HG03097 (cell line): ENCODE measurements around the gene ARFGEF3.

ENCODE experiments used
- ATAC-seq: cut with Tn5 transposase; IDR thresholded peaks from one replicate; pipeline ENCODE4 v1.9.1; 2021; ENCODE audit not compliant: unreplicated experiment, low FRiP score

Gene ARFGEF3

GRCh38 chr6:138239774-138240173 lies 78.0 kb downstream of the ARFGEF3 start:
- no peak for ATAC-seq

GRCh38 chr6:138240476-138241245 lies 78.9 kb downstream of the ARFGEF3 start:
- no peak for ATAC-seq

- ATAC-seq = no peak
These were observed 79.6 kb downstream of the ARFGEF3 start for GRCh38 chr6:138241381-138241780.

GRCh38 chr6:138241934-138242333 lies 80.2 kb downstream of the ARFGEF3 start:
- ATAC-seq = no peak

GRCh38 chr6:138242987-138243592 lies 81.4 kb downstream of the ARFGEF3 start:
- ATAC-seq = no peak

GRCh38 chr6:138245751-138246150 lies 84.0 kb downstream of the ARFGEF3 start:
- no peak for ATAC-seq

GRCh38 chr6:138246650-138247440 lies 85.1 kb downstream of the ARFGEF3 start:
- no peak for ATAC-seq

GRCh38 chr6:138248011-138248410 lies 86.3 kb downstream of the ARFGEF3 start:
- ATAC-seq = no peak

GRCh38 chr6:138248878-138249277 lies 87.1 kb downstream of the ARFGEF3 start:
- no peak for ATAC-seq

- ATAC-seq = no peak
These were observed 88.3 kb downstream of the ARFGEF3 start for GRCh38 chr6:138250053-138250452.

GRCh38 chr6:138250513-138251247 lies 88.9 kb downstream of the ARFGEF3 start:
- ATAC-seq = no peak

GRCh38 chr6:138253731-138254130 lies 92.0 kb downstream of the ARFGEF3 start:
- no peak for ATAC-seq

- no peak for ATAC-seq
These were observed 93.7 kb downstream of the ARFGEF3 start for GRCh38 chr6:138255443-138255842.

GRCh38 chr6:138257638-138258040 lies 95.9 kb downstream of the ARFGEF3 start:
- no peak for ATAC-seq

- no peak for ATAC-seq
These were observed 96.5 kb downstream of the ARFGEF3 start for GRCh38 chr6:138258197-138258596.

GRCh38 chr6:138258991-138259390 lies 97.3 kb downstream of the ARFGEF3 start:
- no peak for ATAC-seq

- no peak for ATAC-seq
These were observed 99.5 kb downstream of the ARFGEF3 start for GRCh38 chr6:138261116-138261780.

GRCh38 chr6:138263963-138264362 lies 102.2 kb downstream of the ARFGEF3 start:
- no peak for ATAC-seq

- no peak for ATAC-seq
These were observed 102.7 kb downstream of the ARFGEF3 start for GRCh38 chr6:138264372-138264880.

GRCh38 chr6:138266095-138266494 lies 104.4 kb downstream of the ARFGEF3 start:
- no peak for ATAC-seq
